HL-60 (cell line): ENCODE results near the gene ADAMTS17.

Experiments used
- DNase-seq, 2 experiments: peaks; one replicate each; pipeline ENCODE4 v3.0.0-alpha.2; 2010 to 2020; ENCODE audit warnings: low read depth in 1 of 2, low spot score in 1 of 2
- H3K27ac ChIP-seq: fragments of 250-450 bp; sonication (Bioruptor Pico); replicated peaks from 2 replicates; pipeline ENCODE4 v1.5.1; 2020; ENCODE audit warnings: mild to moderate bottlenecking, moderate library complexity
- H3K27me3 ChIP-seq: fragments of 250-450 bp; sonication (Bioruptor Pico); 2 replicates; pipeline ENCODE4 v1.5.1; 2021; ENCODE audit warnings: mild to moderate bottlenecking, moderate library complexity; ENCODE audit not compliant: insufficient read depth, poor library complexity, severe bottlenecking
- H3K4me3 ChIP-seq: replicated peaks from 2 replicates; pipeline ENCODE4 v1.5.1; 2011; ENCODE audit warnings: mild to moderate bottlenecking, control low read depth, low read length; ENCODE audit not compliant: insufficient read depth
- CTCF ChIP-seq: IDR thresholded peaks from one replicate; pipeline ENCODE4 v1.5.1; 2011; ENCODE audit warnings: low read length, control low read depth, inconsistent platforms; ENCODE audit not compliant: insufficient read depth
- GABPA ChIP-seq: IDR thresholded peaks from 2 replicates; pipeline ENCODE4 v1.6.1; 2012; ENCODE audit warnings: low read depth
- POLR2AphosphoS5 ChIP-seq: IDR thresholded peaks from 2 replicates; pipeline ENCODE4 v1.6.1; 2012; ENCODE audit warnings: low read depth
- REST ChIP-seq: IDR thresholded peaks from 2 replicates; pipeline ENCODE4 v1.6.1; 2012; ENCODE audit warnings: low read depth; ENCODE audit not compliant: insufficient replicate concordance
- SPI1 ChIP-seq: IDR thresholded peaks from 2 replicates; pipeline ENCODE4 v1.6.1; 2012; ENCODE audit warnings: low read depth, mild to moderate bottlenecking, borderline replicate concordance

Gene ADAMTS17

GRCh38 chr15:100216182-100216581 lies 125.6 kb downstream of the ADAMTS17 start:
- Histone ChIP-seq H3K27ac (no peak overlapping the region), H3K4me3 (no peak overlapping the region), H3K27me3 (no peaks in the 10 kb centered on the region)
- TF ChIP-seq CTCF = no peak
- no peak for TF ChIP-seq GABPA
- no peak for TF ChIP-seq POLR2AphosphoS5
- no peak for TF ChIP-seq REST
- TF ChIP-seq SPI1 = no peak
- no peak for DNase-seq

GRCh38 chr15:100215843-100216169 lies 126.0 kb downstream of the ADAMTS17 start:
- Histone ChIP-seq H3K27ac (no peak overlapping the region), H3K27me3 (no peaks in the 10 kb centered on the region), H3K4me3 (no peak overlapping the region)
- TF ChIP-seq GABPA (no peak), SPI1 (no peak), CTCF (no peak), POLR2AphosphoS5 (no peak), REST (no peak)
- DNase-seq = no peak

- no peak for DNase-seq
- Histone ChIP-seq H3K4me3 (no peak overlapping the region), H3K27me3 (no peaks in the 10 kb centered on the region), H3K27ac (no peak overlapping the region)
- TF ChIP-seq CTCF = no peak
- TF ChIP-seq POLR2AphosphoS5 = no peak
- TF ChIP-seq SPI1 = no peak
- no peak for TF ChIP-seq GABPA
- TF ChIP-seq REST = no peak
Measured at GRCh38 chr15:100215031-100215842, 126.5 kb downstream of the ADAMTS17 start.
